Esophagus squamous epithelium (tissue), 5 donors: ENCODE measurements around the gene KRTAP4-4. TPM values are rescaled to one million over a fixed set of nuclear protein-coding genes. Genes with fewer than 3 reads are reported as not detected.
"Not testable (repeated sequence)": the region's sequence is repeated elsewhere in the genome, so short reads cannot be mapped to it uniquely, and the experiment has no call there.

Experiments used
- DNase-seq: peaks from one replicate; lab custom pipeline; 2025; lab: John Stamatoyannopoulos, UW
- H3K27ac ChIP-seq, 4 donors: fragments of 200-600 bp; sonication (generic); one replicate each; pipeline ENCODE4 v1.5.1; 2016 to 2019; ENCODE audit warnings: mild to moderate bottlenecking in 1 of 4
- H3K27me3 ChIP-seq, 4 donors: fragments of 200-600 bp; sonication (generic); 1 replicate in 3 of 4; 2 replicates in 1 of 4; pipeline versions ENCODE4 v1.5.1 to v1.6.0; 2017 to 2021; ENCODE audit warnings: antibody characterized with exemption in 1 of 4
- H3K36me3 ChIP-seq, 3 donors: fragments of 200-600 bp; sonication (generic); one replicate each; pipeline ENCODE4 v1.5.1; 2016 to 2019
- H3K4me1 ChIP-seq, 3 donors: fragments of 200-600 bp; sonication (generic); one replicate each; pipeline ENCODE4 v1.5.1; 2017 to 2019
- H3K4me3 ChIP-seq, 4 donors: fragments of 200-600 bp; sonication (generic); 1 replicate in 3 of 4; 2 replicates in 1 of 4; pipeline ENCODE4 v1.5.1; 2016 to 2019; ENCODE audit warnings: mild to moderate bottlenecking in 2 of 4, moderate library complexity in 1 of 4
- H3K9me3 ChIP-seq, 3 donors: fragments of 200-600 bp; sonication (generic); one replicate each; pipeline ENCODE4 v1.5.1; 2016 to 2019
- POLR2A ChIP-seq, 4 donors: fragments of 450-650 bp; IDR thresholded peaks; one replicate each; pipeline ENCODE4 v1.6.1; 2017; ENCODE audit warnings: antibody characterized with exemption in 4 of 4, mild to moderate bottlenecking in 4 of 4, moderate library complexity in 3 of 4
- WGBS, 2 donors: methylation state at CpG; one replicate each; pipeline ENCODE4 v1.1.5; 2018; 5-methylcytosine and 5-hydroxymethylcytosine counted together
- intact Hi-C: fragments of 100-400 bp; cut with DNase I; formaldehyde crosslinking; loops from one replicate; pipeline ENCODE4 v1.15.0; 2022
- total RNA-seq, 4 donors: library from RNA; depleted of rRNA; stranded (reverse); fragments of >200 nt; gene quantifications; one replicate each; pipeline ENCODE4 v1.1.0, GENCODE V29; 2016
- TF ChIP-seq, protein P1 (sequence below), 6 experiments: fragments of 450-650 bp in 4 of 6; fragments of 200-600 bp in 2 of 6; sonication (generic) in 2 of 6; IDR thresholded peaks; one replicate each; pipeline ENCODE4 v1.5.1; 2016 to 2019; ENCODE audit warnings: antibody characterized with exemption in 6 of 6, mild to moderate bottlenecking in 4 of 6, moderate library complexity in 4 of 6
- donor health status: DM: yes; HTN: yes; CAD: no.

The KRTAP4-4 gene
- total RNA-seq, result not detected

DNA sequence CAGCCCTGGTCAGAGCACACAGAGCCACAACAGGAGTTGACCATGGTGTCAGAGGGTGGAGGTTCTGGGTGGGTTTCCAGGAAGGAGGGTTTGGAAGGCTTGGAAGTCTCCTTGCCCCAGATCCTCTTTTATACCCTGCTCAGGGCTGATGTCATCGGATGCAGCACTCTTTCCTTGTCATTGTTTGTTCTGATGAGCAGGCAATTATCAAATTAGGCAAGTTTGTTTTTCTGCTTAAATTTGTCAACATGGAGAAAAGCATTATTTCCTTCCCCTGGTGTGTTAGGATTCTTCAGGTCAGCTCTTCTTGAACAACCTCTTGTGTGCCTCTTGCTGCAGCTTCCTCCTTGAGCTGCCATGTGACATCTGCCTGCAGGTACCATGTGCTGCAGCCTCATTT, at the start of gene KRTAP4-4:
Gene KRTAP4-4, minus strand, starts transcription at position 101 of the 400 bp plus-strand sequence. Its CDS starts 57 bp downstream, at position 44.
- WGBS, 2 donors, result 82 to 94% methylated on average over 1 of the region's 1 CpG
- intact Hi-C loops, result no loop called here

DNA sequence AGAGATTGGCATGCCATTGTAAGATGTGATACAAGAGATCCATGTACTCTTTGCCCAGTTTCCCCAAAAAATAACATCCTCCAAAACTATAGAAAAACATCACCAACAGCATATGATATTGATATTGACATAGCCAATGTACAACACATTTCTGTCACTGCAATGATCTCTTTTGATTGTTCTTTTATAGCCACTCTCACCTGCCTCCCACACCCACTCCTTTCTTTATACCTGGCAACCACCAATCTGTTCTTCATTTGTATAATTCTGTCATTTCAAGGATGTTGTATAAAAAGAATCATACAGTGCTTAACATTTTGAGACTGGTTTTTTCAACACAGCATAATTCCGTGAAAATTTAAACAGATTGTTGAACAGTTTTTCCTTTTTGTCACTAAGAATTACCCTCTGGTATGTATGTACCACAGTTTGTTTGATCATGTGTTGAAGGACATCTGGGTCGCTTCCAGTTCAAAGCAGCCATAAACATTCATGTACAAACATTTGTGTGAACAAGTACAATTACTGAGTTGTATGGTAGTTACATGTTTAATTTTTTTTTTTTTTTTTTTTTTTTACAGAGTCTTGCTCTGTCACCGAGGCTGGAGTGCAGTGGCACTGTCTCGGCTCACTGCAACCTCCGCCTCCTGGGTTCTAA, 39.0 kb upstream of the KRTAP4-4 start:
- TF ChIP-seq POLR2A (IDR thresholded peaks at IDR 0.05), result no peak
- TF ChIP-seq, protein P1, sequence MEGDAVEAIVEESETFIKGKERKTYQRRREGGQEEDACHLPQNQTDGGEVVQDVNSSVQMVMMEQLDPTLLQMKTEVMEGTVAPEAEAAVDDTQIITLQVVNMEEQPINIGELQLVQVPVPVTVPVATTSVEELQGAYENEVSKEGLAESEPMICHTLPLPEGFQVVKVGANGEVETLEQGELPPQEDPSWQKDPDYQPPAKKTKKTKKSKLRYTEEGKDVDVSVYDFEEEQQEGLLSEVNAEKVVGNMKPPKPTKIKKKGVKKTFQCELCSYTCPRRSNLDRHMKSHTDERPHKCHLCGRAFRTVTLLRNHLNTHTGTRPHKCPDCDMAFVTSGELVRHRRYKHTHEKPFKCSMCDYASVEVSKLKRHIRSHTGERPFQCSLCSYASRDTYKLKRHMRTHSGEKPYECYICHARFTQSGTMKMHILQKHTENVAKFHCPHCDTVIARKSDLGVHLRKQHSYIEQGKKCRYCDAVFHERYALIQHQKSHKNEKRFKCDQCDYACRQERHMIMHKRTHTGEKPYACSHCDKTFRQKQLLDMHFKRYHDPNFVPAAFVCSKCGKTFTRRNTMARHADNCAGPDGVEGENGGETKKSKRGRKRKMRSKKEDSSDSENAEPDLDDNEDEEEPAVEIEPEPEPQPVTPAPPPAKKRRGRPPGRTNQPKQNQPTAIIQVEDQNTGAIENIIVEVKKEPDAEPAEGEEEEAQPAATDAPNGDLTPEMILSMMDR (IDR thresholded peaks at IDR 0.05), result no peak
- Histone ChIP-seq H3K4me1 (no peaks in the 10 kb centered on the region), H3K9me3 (no peaks in the 10 kb centered on the region), H3K27ac (no peak overlapping the region), H3K4me3 (no peak overlapping the region), H3K36me3 (no peaks in the 10 kb centered on the region), H3K27me3 (no peaks in the 10 kb centered on the region)
- 42 to 62% methylated on average over 3 to 5 of the region's 5 CpGs for WGBS, 2 donors
- DNase-seq, result no peak
- intact Hi-C loops, result no loop called here

More for the DNA sequence above, at the start of gene KRTAP4-4:
- no peaks in the 10 kb centered on the region for H3K4me1 ChIP-seq
- peaks cover 0 to 28% (median 0%) of the 10 kb centered on the region in 4 donors for H3K27me3 ChIP-seq
- H3K36me3 ChIP-seq, result no peaks in the 10 kb centered on the region
- DNase-seq, result no peak
- TF ChIP-seq POLR2A (IDR thresholded peaks at IDR 0.05), result no peak
- TF ChIP-seq, protein P1 (IDR thresholded peaks at IDR 0.05), result no peak
- no peak within 1 kb of the TSS for H3K27ac ChIP-seq
- no peak within 1 kb of the TSS for H3K4me3 ChIP-seq
- no peaks in the 10 kb centered on the region for H3K9me3 ChIP-seq

DNA sequence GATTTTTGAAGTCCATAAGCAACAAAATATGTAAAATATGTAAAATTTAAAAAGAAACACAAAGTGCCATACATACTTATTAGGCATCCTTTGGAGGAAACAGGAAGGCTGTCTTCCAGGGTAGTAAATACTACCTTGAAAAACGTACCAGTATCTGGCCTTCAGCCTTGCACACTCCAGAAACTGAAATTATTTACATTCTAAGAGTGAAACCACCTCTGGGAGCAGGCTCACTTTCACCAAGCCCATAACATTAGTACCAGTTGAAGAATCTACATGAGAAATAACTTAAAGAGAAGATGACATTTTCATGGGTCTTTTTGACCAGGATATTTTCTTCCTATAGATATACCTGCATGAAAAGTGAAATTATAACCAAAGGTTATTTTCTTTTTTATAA, 35.5 kb upstream of the KRTAP4-4 start:
- H3K9me3 ChIP-seq, result no peaks in the 10 kb centered on the region

GRCh38 chr17:41190328-41190727, 29.8 kb upstream of the KRTAP4-4 start:
- TF ChIP-seq, protein P1 (IDR thresholded peaks at IDR 0.05), result no peak
- TF ChIP-seq POLR2A (IDR thresholded peaks at IDR 0.05), result no peak
- no peak for DNase-seq

More for the DNA sequence above, 35.5 kb upstream of the KRTAP4-4 start:
- 22 to 63% methylated on average over 1 of the region's 1 CpG for WGBS, 2 donors
- DNase-seq, result no peak
- no peaks in the 10 kb centered on the region for H3K27me3 ChIP-seq
- TF ChIP-seq POLR2A (IDR thresholded peaks at IDR 0.05), result no peak
- TF ChIP-seq, protein P1 (IDR thresholded peaks at IDR 0.05), result no peak
- H3K36me3 ChIP-seq, result no peaks in the 10 kb centered on the region
- no peak overlapping the region for H3K4me3 ChIP-seq
- H3K4me1 ChIP-seq, result no peaks in the 10 kb centered on the region
- intact Hi-C loops, result no loop called here
- H3K27ac ChIP-seq, result no peak overlapping the region

DNA sequence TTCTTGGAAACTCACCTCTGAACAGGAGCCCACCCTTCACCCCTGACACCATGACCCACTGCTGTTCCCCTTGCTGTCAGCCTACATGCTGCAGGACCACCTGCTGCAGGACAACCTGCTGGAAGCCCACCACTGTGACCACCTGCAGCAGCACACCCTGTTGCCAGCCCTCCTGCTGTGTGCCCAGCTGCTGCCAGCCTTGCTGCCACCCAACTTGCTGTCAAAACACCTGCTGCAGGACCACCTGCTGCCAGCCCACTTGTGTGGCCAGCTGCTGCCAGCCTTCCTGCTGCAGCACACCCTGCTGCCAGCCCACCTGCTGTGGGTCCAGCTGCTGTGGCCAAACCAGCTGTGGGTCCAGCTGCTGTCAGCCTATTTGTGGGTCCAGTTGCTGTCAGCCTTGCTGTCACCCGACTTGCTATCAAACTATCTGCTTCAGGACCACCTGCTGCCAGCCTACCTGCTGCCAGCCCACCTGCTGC, 29.3 kb upstream of the KRTAP4-4 start, which contains the start of gene KRTAP9-1:
Gene KRTAP9-1, plus strand, starts transcription at position 51 of the 482 bp plus-strand sequence. Its CDS starts 0 bp downstream, at position 51.
- 57% methylated on average over 1 of the region's 1 CpG; no CpG with 5 or more reads in 1 of the 2 donors for WGBS, 2 donors
- H3K9me3 ChIP-seq, intact Hi-C loops, H3K4me3 ChIP-seq, H3K4me1 ChIP-seq, H3K27ac ChIP-seq, DNase-seq, H3K36me3 ChIP-seq: not testable (repeated sequence)
- peaks cover 0 to 29% (median 0%) of the 10 kb centered on the region in 4 donors for H3K27me3 ChIP-seq

More at GRCh38 chr17:41190328-41190727, 29.8 kb upstream of the KRTAP4-4 start:
- Histone ChIP-seq H3K27me3 (peaks cover 0 to 29% (median 0%) of the 10 kb centered on the region in 4 donors), H3K4me1 (no peaks in the 10 kb centered on the region), H3K27ac (no peak overlapping the region), H3K36me3 (no peaks in the 10 kb centered on the region), H3K4me3 (no peak overlapping the region), H3K9me3 (no peaks in the 10 kb centered on the region)
- 83 to 91% methylated on average over 3 of the region's 3 CpGs for WGBS, 2 donors
- intact Hi-C loops, result no loop called here
